NCI-H510A treated with DMSO at 0.1 percent for 48 hours (cell line): ENCODE data around the gene IL17RE.

Experiments used
- DNase-seq: peaks from one replicate; lab custom pipeline; 2025; lab: John Stamatoyannopoulos, UW

IL17RE gene

GRCh38 chr3:9955611-9956352 lies 53.1 kb downstream of the IL17RE start:
- no peak for DNase-seq

- no peak for DNase-seq
Observed at GRCh38 chr3:9957214-9957613, 54.6 kb downstream of the IL17RE start.

- DNase-seq: no peak
Observed at GRCh38 chr3:9965200-9965875, 62.7 kb downstream of the IL17RE start.
